ENCODE results near the gene AUTS2.

Gene AUTS2
- total RNA-seq: 11.5 to 46.2 (median 26.8) reads per million in 4 donors

- peak in 3 of 5 donors; percentile 6 to 18 (median 17) for DNase-seq
Measured at GRCh38 chr7:69598081-69598486, at the start of gene AUTS2. Gene AUTS2, plus strand, starts transcription at chr7:69598475. Its CDS starts 1,179 bp downstream, at chr7:69599654.

DNA sequence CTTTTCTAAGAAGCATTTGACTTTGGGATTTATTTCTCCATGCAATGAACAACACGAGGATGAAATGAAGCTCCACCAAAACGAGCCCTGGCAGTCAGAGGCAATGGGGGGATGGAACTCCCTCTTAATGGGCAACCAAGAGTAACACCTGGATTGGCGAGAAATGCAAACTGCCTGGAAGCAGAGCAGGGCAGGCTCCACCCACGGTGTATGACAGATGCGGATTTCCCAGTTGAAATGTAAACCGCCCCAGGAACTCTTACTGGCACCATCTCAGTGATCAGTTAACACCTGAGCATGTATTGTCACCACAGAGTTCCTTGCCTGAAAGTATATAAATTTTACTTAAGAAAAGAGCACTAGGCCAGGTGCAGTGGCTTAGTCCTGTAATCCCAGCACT is 47.3 kb upstream of the AUTS2 start:
- no peak for DNase-seq

- DNase-seq: no peak
Measured at GRCh38 chr7:69553190-69553589, 45.1 kb upstream of the AUTS2 start.

GRCh38 chr7:69561266-69561960 is 36.9 kb upstream of the AUTS2 start:
- no peak for DNase-seq

GRCh38 chr7:69564454-69565417 is 33.5 kb upstream of the AUTS2 start:
- no peak for DNase-seq

GRCh38 chr7:69567800-69568199 is 30.5 kb upstream of the AUTS2 start:
- DNase-seq: no peak

DNA sequence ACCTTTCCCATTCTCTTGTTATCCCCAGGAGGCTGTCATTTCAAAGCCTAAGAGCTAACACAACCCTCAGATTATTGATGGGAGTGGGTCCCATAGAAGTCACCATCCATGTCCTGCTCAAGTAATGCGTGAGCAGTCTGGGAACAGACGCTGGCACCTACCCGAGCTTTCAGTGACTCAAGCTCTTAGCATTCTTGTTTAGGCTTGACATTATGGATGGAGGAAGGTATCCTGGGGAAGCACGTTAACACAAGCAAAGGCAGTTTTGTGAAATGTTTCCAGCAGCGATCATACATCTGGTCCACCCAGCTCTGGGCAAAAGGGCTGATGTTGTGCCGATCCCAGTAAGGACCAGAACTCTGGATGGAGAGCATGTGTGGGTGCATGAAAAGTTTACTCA is 30.0 kb upstream of the AUTS2 start:
- DNase-seq: no peak

DNA sequence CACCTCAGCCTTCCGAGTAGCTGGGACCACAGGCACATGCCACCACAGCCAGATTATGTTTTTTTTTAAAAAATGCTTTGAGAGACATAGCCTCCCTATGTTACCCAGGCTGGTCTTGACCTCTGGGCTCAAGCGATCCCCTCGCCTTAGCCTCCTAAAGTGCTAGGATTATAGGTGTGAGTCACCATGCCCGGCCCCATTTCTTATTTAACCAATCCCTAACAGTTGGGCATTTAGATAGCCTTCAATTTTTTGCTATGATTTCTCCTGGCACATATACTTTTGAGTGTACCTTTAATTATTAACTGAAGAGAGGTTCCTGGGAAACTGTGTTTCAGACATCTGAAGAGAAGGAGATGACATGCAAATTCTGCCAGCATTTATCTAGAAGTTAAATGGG is 22.6 kb upstream of the AUTS2 start:
- no peak for DNase-seq

- no peak for DNase-seq
Measured at GRCh38 chr7:69577221-69577620, 21.1 kb upstream of the AUTS2 start.

DNA sequence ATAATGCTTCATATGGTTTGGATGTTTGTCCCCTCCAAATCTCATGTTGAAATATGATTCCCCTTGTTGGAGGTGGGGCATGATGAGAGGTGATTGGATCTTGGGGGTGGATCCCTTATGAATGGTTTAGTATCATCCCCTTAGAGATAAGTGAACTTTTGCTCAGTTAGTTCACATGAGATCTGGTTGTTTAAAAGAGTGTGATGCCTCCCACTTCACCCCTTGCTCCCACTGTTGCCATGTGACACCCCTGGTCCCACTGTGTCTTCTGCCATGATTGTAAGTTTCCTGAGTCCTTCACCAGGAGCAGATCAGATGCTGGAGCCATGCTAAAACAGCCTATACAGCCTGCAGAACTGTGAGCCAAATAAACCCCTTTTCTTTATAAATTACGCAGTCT is 13.1 kb upstream of the AUTS2 start:
- DNase-seq: no peak

- no peak for DNase-seq
Measured at GRCh38 chr7:69586321-69586720, 12.0 kb upstream of the AUTS2 start.

DNA sequence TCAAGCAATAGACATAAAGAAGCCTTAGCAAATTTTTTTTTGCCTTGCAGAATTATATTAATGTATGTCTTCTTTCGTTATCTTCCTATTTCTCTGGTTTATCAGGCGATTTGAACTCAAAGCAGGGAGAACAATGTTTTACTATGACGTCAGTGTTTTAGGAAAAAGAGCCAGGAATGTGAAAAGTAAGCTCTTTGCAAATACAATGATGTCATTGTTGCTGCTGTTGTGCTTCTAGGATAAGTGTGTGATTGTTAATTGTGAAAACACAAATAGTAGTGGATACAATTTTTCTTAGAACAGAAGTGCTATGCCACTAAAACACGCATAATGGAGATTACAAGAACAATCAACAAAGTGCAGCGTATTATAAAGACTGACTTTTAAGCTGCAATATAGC is 9.5 kb upstream of the AUTS2 start:
- no peak for DNase-seq

GRCh38 chr7:69591805-69592204 is 6.5 kb upstream of the AUTS2 start:
- no peak for DNase-seq

DNA sequence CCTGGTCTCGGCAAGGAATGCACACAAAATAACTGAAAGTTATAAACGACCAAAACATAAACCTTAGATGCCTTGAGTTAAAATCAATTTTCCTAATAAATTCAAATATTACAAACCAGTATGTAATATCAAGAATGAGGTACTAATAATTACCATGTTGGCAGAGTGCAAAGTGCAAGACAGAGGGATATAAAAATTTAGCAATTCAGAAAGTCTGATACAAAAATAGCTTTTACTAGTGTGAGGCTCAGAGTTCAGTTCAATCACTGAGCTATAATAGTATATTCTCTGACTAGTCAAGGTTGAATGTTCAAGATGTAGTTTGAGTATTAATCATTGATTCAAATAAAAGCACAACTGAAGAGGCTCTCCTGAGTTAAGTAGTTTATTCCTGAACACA is 4.8 kb upstream of the AUTS2 start:
- no peak for DNase-seq

GRCh38 chr7:69595415-69595814 is 2.9 kb upstream of the AUTS2 start:
- DNase-seq: no peak

DNA sequence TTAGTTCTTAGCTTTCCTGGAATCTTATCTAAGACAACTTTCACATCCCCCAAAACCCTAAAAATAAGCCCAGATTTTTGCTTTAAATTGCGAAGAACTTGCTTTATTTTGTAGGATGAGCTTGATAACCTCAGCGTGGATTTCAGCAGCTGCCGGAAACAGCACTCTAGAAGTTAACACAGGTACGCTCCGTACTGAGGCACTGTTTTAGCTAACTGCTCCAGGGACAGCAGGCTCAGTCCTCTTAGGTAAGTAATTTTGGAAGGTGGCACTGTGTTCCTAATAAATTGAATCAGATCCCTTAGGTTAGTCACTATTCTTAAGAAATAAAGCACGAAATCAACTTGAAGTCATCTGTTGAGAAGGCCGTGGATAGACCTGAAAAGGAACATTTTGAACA is 2.2 kb upstream of the AUTS2 start:
- DNase-seq: no peak

- no peak for DNase-seq
Measured at GRCh38 chr7:69596723-69597277, 1.5 kb upstream of the AUTS2 start.

- DNase-seq: no peak
Measured at GRCh38 chr7:69597278-69598076, 798 bp upstream of the AUTS2 start.

DNA sequence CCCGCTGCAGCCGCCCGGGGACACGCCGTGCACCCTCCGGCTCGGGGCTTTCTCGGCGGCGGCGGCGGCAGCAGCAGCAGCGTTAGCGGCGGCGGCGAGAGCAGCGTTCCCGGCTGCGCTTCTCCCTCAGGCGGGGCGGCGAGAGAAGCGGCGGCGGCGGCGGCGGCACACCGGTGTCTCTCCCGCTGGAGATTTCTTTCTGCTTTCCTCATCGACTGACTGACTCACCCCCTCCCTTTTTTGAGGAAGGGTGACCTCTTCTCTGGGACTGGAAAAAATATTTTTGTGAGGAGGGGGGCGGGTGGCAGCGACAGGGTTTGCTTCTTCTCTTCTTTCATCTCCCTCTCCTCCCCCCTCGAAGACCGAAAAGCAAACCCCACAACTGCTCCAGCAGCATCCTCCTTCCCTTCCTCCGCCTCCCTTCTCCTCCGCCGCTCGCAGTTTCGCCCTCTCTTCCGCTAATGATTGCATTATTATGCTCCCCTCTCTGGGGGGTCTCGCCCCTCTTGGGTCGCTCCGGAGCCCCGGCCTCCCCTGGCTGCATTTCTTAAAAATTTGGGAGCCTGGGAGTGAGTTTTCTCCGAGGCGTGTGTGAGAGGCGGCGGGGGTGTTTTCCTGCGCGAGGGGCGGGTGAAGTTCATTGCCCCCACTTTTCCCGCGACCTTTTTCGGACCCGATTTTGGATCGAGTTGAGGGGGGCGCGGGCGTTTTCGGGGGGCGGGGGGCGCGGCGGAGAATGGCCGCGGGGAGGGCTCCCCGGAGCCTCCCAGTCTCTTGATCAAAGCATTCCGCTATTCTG is 411 bp downstream of the AUTS2 start:
- DNase-seq: peak in 1 of 5 donors; percentile 1

GRCh38 chr7:69599286-69599954 is 1.1 kb downstream of the AUTS2 start:
- DNase-seq: no peak

All from T-helper 1 cell (primary cell).